ENCODE measurements around the gene CNKSR3. TPM values are rescaled to one million over a fixed set of nuclear protein-coding genes. Genes with fewer than 3 reads are reported as not detected.

Gene CNKSR3
- total and polyA plus RNA-seq, 2 donors from 2014 or later: 13.8 to 63.1 TPM

DNA sequence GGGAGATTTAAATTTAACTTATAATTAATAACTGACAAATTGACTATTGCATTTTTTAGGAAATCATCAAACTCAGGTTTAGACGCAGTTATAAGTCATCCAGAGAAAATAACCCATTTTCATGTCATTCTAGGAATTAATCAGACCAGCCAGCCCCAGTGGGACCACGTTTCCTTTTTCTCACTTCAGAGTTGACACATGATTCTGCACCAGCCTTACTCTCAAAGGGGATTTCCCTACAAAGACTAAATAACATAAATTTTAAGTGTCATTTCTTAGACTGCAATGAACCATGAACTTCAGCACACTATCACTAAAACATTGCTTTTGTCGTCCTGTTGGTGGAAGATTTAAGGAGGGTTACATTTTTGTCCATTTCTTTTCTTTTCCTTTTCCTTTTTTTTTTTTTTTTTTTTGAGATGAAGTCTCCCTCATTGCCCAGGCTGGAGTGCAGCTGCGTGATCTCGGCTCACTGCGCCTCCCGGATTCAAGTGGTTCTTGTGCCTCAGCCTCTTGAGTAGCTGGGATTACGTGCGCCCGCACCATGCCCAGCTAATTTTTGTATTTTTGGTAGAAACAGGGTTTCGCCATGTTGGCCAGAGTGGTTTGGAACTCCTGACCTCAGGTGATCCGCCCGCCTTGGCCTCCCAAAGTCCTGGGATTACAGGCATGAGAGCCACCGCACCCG lies 157.4 kb downstream of the CNKSR3 start:
- no peak overlapping the region for H3K27ac ChIP-seq (ENCODE audit: low read depth in 2 of 2, low read length in 2 of 2)
- no peaks in the 10 kb centered on the region for H3K9me3 ChIP-seq (ENCODE audit: control insufficient read depth in 2 of 3, insufficient read depth in 1 of 3, low read length in 3 of 3)
- H3K4me1 ChIP-seq (ENCODE audit: control insufficient read depth in 2 of 3, insufficient read depth in 2 of 3, low read depth in 1 of 3, low read length in 3 of 3): peaks cover 0 to 5% (median 0%) of the 10 kb centered on the region in 3 donors
- no peak overlapping the region for H3K4me3 ChIP-seq (ENCODE audit: low read length in 3 of 3)
- FAIRE-seq (no peak), DNase-seq (peak in 2 of 5 donors; percentile 42 to 55)
- H3K27me3 ChIP-seq (ENCODE audit: control insufficient read depth, insufficient read depth, low read length): no peaks in the 10 kb centered on the region
- H3K9ac ChIP-seq (ENCODE audit: low read length in 3 of 3): no peak overlapping the region
- intact Hi-C loops (cut with DNase I): no loop called here
- no peaks in the 10 kb centered on the region for H3K36me3 ChIP-seq (ENCODE audit: control insufficient read depth in 2 of 3, insufficient read depth in 3 of 3, low read length in 3 of 3)
- TF ChIP-seq, protein P1, sequence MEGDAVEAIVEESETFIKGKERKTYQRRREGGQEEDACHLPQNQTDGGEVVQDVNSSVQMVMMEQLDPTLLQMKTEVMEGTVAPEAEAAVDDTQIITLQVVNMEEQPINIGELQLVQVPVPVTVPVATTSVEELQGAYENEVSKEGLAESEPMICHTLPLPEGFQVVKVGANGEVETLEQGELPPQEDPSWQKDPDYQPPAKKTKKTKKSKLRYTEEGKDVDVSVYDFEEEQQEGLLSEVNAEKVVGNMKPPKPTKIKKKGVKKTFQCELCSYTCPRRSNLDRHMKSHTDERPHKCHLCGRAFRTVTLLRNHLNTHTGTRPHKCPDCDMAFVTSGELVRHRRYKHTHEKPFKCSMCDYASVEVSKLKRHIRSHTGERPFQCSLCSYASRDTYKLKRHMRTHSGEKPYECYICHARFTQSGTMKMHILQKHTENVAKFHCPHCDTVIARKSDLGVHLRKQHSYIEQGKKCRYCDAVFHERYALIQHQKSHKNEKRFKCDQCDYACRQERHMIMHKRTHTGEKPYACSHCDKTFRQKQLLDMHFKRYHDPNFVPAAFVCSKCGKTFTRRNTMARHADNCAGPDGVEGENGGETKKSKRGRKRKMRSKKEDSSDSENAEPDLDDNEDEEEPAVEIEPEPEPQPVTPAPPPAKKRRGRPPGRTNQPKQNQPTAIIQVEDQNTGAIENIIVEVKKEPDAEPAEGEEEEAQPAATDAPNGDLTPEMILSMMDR (IDR thresholded peaks at IDR 0.05; ENCODE audit: borderline replicate concordance, extremely low read depth, insufficient read depth): no peak

DNA sequence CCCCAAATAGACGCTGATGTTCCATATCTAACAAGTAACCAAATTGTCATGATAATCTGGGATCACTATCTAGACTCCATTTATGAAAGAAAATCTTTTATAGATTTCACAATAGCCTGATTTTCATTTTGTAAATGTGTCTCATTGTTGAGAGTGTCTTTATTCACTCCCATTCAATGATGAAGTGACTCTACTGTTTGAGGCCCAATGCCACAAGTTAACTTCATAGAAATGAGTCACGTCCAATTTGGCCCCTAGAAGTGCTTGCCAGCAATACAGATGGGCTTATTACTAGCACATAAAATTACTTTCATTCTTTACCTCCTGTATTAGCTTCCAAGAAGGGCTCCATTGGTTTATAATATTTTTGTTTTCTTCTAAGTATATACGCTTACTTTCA lies 160.2 kb downstream of the CNKSR3 start:
- DNase-seq (no peak), FAIRE-seq (no peak)
- intact Hi-C loops (cut with DNase I): no loop called here
- Histone ChIP-seq H3K9me3 (ENCODE audit: control insufficient read depth in 2 of 3, insufficient read depth in 1 of 3, low read length in 3 of 3) (no peaks in the 10 kb centered on the region), H3K27ac (ENCODE audit: low read depth in 2 of 2, low read length in 2 of 2) (no peak overlapping the region), H3K4me1 (ENCODE audit: control insufficient read depth in 2 of 3, insufficient read depth in 2 of 3, low read depth in 1 of 3, low read length in 3 of 3) (peaks cover 0 to 5% (median 5%) of the 10 kb centered on the region in 3 donors), H3K27me3 (ENCODE audit: control insufficient read depth, insufficient read depth, low read length) (no peaks in the 10 kb centered on the region), H3K36me3 (ENCODE audit: control insufficient read depth in 2 of 3, insufficient read depth in 3 of 3, low read length in 3 of 3) (no peaks in the 10 kb centered on the region), H3K9ac (ENCODE audit: low read length in 3 of 3) (no peak overlapping the region), H3K4me3 (ENCODE audit: low read length in 3 of 3) (no peak overlapping the region)
- TF ChIP-seq, protein P1 (IDR thresholded peaks at IDR 0.05; ENCODE audit: borderline replicate concordance, extremely low read depth, insufficient read depth): no peak

GRCh38 chr6:154347981-154348380 lies 162.5 kb downstream of the CNKSR3 start:
- TF ChIP-seq, protein P1 (IDR thresholded peaks at IDR 0.05; ENCODE audit: borderline replicate concordance, extremely low read depth, insufficient read depth): no peak
- intact Hi-C loops (cut with DNase I): no loop called here
- Histone ChIP-seq H3K27me3 (ENCODE audit: control insufficient read depth, insufficient read depth, low read length) (no peaks in the 10 kb centered on the region), H3K9ac (ENCODE audit: low read length in 3 of 3) (peak overlapping the region in 2 of 3 donors; percentile 42 to 52), H3K27ac (ENCODE audit: low read depth in 2 of 2, low read length in 2 of 2) (peak overlapping the region; percentile 81 to 90), H3K9me3 (ENCODE audit: control insufficient read depth in 2 of 3, insufficient read depth in 1 of 3, low read length in 3 of 3) (no peaks in the 10 kb centered on the region), H3K4me3 (ENCODE audit: low read length in 3 of 3) (peak overlapping the region in 2 of 3 donors; percentile 55 to 58), H3K4me1 (ENCODE audit: control insufficient read depth in 2 of 3, insufficient read depth in 2 of 3, low read depth in 1 of 3, low read length in 3 of 3) (peaks cover 0 to 5% (median 5%) of the 10 kb centered on the region in 3 donors), H3K36me3 (ENCODE audit: control insufficient read depth in 2 of 3, insufficient read depth in 3 of 3, low read length in 3 of 3) (no peaks in the 10 kb centered on the region)
- DNase-seq: peak in 2 of 5 donors; percentile 72 to 79
- no peak for FAIRE-seq

All from kidney (tissue), 14 donors.